SK-N-SH treated with all-trans-retinoic acid at 6 μM for 48 hours (cell line): ENCODE results near the gene MMS19.

Experiments
- CREB5 ChIP-seq: fragments of 250-450 bp; sonication (Bioruptor Pico); IDR thresholded peaks from 2 replicates; pipeline ENCODE4 v1.5.1; 2020; ENCODE audit warnings: low read depth, mild to moderate bottlenecking, moderate library complexity
- CSDC2 ChIP-seq: fragments of 250-450 bp; sonication (Bioruptor Pico); IDR thresholded peaks from 2 replicates; pipeline ENCODE4 v1.5.0; 2020; ENCODE audit warnings: mild to moderate bottlenecking, moderate library complexity
- CSRNP3 ChIP-seq: fragments of 250-450 bp; sonication (Bioruptor Pico); IDR thresholded peaks from 2 replicates; pipeline ENCODE4 v1.5.1; 2021; ENCODE audit warnings: mild to moderate bottlenecking, moderate library complexity
- PATZ1 ChIP-seq: fragments of 250-450 bp; sonication (Bioruptor Pico); IDR thresholded peaks from 2 replicates; pipeline ENCODE4 v1.8.0; 2020; ENCODE audit warnings: mild to moderate bottlenecking, moderate library complexity, borderline replicate concordance
- PPARA ChIP-seq: fragments of 250-450 bp; sonication (Bioruptor Pico); IDR thresholded peaks from 2 replicates; pipeline ENCODE4 v1.5.0; 2020; ENCODE audit warnings: mild to moderate bottlenecking, borderline replicate concordance
- RARB ChIP-seq: fragments of 250-450 bp; sonication (Bioruptor Pico); IDR thresholded peaks from 2 replicates; pipeline ENCODE4 v1.8.0; 2021; ENCODE audit warnings: mild to moderate bottlenecking, moderate library complexity
- SNAI2 ChIP-seq: fragments of 250-450 bp; sonication (Bioruptor Pico); IDR thresholded peaks from 2 replicates; pipeline ENCODE4 v1.5.0; 2020; ENCODE audit warnings: mild to moderate bottlenecking, moderate library complexity
- TSHZ2 ChIP-seq: fragments of 250-450 bp; sonication (Bioruptor Pico); IDR thresholded peaks from 2 replicates; pipeline ENCODE4 v1.5.0; 2020; ENCODE audit warnings: mild to moderate bottlenecking, moderate library complexity
- ZFP30 ChIP-seq: fragments of 450-650 bp; formaldehyde crosslinking; IDR thresholded peaks from 2 replicates; pipeline ENCODE4 v1.5.0; 2022; ENCODE audit warnings: mild to moderate bottlenecking, moderate library complexity

- TF ChIP-seq PPARA (CRISPR knock-in tag) (no peak), TSHZ2 (CRISPR knock-in tag) (no peak), PATZ1 (CRISPR knock-in tag) (no peak), SNAI2 (CRISPR knock-in tag) (no peak), ZFP30 (CRISPR knock-in tag) (no peak), CSDC2 (CRISPR knock-in tag) (no peak), CSRNP3 (no peak), CREB5 (no peak), RARB (CRISPR knock-in tag) (no peak)
These were observed 54.0 kb downstream of the MMS19 start for GRCh38 chr10:97444212-97444611.
